HL-60 (cell line): Measurements from ENCODE around the gene ARRB1.

Experiments used
- DNase-seq, 2 experiments: peaks; one replicate each; pipeline ENCODE4 v3.0.0-alpha.2; 2010 to 2020; ENCODE audit warnings: low read depth in 1 of 2, low spot score in 1 of 2
- H3K27ac ChIP-seq: fragments of 250-450 bp; sonication (Bioruptor Pico); replicated peaks from 2 replicates; pipeline ENCODE4 v1.5.1; 2020; ENCODE audit warnings: mild to moderate bottlenecking, moderate library complexity
- H3K27me3 ChIP-seq: fragments of 250-450 bp; sonication (Bioruptor Pico); 2 replicates; pipeline ENCODE4 v1.5.1; 2021; ENCODE audit warnings: mild to moderate bottlenecking, moderate library complexity; ENCODE audit not compliant: insufficient read depth, poor library complexity, severe bottlenecking
- H3K4me3 ChIP-seq: replicated peaks from 2 replicates; pipeline ENCODE4 v1.5.1; 2011; ENCODE audit warnings: mild to moderate bottlenecking, control low read depth, low read length; ENCODE audit not compliant: insufficient read depth
- GABPA ChIP-seq: IDR thresholded peaks from 2 replicates; pipeline ENCODE4 v1.6.1; 2012; ENCODE audit warnings: low read depth
- POLR2AphosphoS5 ChIP-seq: IDR thresholded peaks from 2 replicates; pipeline ENCODE4 v1.6.1; 2012; ENCODE audit warnings: low read depth
- SPI1 ChIP-seq: IDR thresholded peaks from 2 replicates; pipeline ENCODE4 v1.6.1; 2012; ENCODE audit warnings: low read depth, mild to moderate bottlenecking, borderline replicate concordance
- TF ChIP-seq, protein P1 (sequence below): IDR thresholded peaks from one replicate; pipeline ENCODE4 v1.5.1; 2011; ENCODE audit warnings: low read length, control low read depth, inconsistent platforms; ENCODE audit not compliant: insufficient read depth
- TF ChIP-seq, protein P2 (sequence below): IDR thresholded peaks from 2 replicates; pipeline ENCODE4 v1.6.1; 2012; ENCODE audit warnings: low read depth; ENCODE audit not compliant: insufficient replicate concordance

The ARRB1 gene

DNA sequence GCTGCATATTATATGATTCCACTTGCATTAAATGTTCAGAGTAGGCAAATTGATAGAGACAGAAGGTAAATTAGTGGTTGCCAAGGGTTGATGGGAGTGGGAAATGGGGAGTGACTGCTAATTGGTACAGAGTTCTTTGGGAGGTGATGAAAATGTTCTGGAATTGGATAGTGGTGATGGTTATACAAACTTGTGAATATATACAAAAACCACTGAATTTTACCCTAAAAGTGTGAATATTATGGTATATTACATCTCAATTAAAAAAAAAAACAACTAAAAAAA, 52.5 kb downstream of the ARRB1 start:
- TF ChIP-seq SPI1 (no peak), POLR2AphosphoS5 (no peak), GABPA (no peak)
- TF ChIP-seq, protein P1, sequence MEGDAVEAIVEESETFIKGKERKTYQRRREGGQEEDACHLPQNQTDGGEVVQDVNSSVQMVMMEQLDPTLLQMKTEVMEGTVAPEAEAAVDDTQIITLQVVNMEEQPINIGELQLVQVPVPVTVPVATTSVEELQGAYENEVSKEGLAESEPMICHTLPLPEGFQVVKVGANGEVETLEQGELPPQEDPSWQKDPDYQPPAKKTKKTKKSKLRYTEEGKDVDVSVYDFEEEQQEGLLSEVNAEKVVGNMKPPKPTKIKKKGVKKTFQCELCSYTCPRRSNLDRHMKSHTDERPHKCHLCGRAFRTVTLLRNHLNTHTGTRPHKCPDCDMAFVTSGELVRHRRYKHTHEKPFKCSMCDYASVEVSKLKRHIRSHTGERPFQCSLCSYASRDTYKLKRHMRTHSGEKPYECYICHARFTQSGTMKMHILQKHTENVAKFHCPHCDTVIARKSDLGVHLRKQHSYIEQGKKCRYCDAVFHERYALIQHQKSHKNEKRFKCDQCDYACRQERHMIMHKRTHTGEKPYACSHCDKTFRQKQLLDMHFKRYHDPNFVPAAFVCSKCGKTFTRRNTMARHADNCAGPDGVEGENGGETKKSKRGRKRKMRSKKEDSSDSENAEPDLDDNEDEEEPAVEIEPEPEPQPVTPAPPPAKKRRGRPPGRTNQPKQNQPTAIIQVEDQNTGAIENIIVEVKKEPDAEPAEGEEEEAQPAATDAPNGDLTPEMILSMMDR = no peak
- TF ChIP-seq, protein P2, sequence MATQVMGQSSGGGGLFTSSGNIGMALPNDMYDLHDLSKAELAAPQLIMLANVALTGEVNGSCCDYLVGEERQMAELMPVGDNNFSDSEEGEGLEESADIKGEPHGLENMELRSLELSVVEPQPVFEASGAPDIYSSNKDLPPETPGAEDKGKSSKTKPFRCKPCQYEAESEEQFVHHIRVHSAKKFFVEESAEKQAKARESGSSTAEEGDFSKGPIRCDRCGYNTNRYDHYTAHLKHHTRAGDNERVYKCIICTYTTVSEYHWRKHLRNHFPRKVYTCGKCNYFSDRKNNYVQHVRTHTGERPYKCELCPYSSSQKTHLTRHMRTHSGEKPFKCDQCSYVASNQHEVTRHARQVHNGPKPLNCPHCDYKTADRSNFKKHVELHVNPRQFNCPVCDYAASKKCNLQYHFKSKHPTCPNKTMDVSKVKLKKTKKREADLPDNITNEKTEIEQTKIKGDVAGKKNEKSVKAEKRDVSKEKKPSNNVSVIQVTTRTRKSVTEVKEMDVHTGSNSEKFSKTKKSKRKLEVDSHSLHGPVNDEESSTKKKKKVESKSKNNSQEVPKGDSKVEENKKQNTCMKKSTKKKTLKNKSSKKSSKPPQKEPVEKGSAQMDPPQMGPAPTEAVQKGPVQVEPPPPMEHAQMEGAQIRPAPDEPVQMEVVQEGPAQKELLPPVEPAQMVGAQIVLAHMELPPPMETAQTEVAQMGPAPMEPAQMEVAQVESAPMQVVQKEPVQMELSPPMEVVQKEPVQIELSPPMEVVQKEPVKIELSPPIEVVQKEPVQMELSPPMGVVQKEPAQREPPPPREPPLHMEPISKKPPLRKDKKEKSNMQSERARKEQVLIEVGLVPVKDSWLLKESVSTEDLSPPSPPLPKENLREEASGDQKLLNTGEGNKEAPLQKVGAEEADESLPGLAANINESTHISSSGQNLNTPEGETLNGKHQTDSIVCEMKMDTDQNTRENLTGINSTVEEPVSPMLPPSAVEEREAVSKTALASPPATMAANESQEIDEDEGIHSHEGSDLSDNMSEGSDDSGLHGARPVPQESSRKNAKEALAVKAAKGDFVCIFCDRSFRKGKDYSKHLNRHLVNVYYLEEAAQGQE = no peak
- Histone ChIP-seq H3K27ac (no peak overlapping the region), H3K4me3 (no peak overlapping the region), H3K27me3 (no peaks in the 10 kb centered on the region)
- DNase-seq = no peak

DNA sequence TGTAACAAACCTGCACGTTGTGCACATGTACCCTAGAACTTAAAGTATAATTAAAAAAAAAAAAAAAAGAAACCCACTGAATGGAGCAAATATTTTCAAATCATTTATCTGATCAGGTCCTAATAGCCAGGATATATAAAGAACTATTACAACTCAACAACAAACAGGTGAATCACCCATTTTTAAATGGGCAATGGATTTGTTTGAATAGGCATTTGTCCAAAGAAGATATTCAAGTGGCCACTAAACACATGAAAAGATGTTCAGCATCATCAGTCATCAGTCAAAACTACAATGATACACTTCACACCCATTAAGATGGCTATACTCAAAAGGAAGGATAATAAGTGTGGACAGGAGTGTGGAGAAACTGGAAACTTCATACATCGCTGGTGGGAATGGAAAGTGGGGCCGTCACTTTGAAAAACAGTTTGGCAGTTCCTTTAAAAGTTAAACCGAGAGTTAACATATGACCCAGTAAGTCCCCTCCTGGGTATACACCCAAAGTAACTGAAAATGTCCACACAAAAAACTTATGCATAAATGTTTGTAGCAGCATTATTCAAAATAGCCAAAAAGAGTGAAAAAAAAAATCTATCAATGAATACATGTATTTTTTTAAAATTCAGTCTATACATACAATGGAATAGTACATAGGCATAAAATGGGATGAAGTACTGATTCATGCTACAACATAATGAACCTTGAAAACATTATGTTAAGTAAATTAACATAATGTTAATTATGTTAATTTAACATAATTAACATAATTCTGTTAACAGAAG, 53.1 kb downstream of the ARRB1 start:
- DNase-seq = no peak
- H3K27ac ChIP-seq = no peak overlapping the region
- no peaks in the 10 kb centered on the region for H3K27me3 ChIP-seq
- TF ChIP-seq, protein P1 = no peak
- TF ChIP-seq POLR2AphosphoS5 = no peak
- no peak for TF ChIP-seq SPI1
- no peak for TF ChIP-seq GABPA
- TF ChIP-seq, protein P2 = no peak
- H3K4me3 ChIP-seq = no peak overlapping the region

DNA sequence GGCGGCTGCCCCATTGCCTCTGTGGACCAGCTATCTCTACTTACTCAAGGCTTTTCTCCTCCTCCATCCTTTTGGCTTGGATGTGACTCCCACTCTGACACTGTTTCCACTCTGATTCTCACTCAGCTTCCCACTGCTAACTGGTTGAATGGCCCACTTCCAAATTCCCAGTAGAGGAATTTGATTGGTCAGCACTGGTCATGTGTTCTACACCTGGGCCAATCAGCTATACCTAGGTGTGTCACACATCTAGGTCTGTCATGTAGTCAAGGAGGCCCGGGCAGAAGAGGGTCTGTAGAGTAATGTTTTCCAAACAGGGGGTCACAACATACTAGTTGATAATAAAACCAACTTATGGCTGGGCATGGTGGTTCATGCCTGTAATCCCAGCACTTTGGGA, 57.6 kb downstream of the ARRB1 start:
- Histone ChIP-seq H3K27ac (no peak overlapping the region), H3K4me3 (no peak overlapping the region), H3K27me3 (no peaks in the 10 kb centered on the region)
- TF ChIP-seq, protein P2 = no peak
- TF ChIP-seq, protein P1 = no peak
- TF ChIP-seq POLR2AphosphoS5 (no peak), SPI1 (no peak), GABPA (no peak)
- no peak for DNase-seq
